ENCODE data around the gene CCP110. TPM values are rescaled to one million over a fixed set of nuclear protein-coding genes. Genes with fewer than 3 reads are reported as not detected.

Gene CCP110
- total and polyA plus RNA-seq, 2 experiments from 2014 or later: 4.3 to 9.2 TPM

- H3K4me1 ChIP-seq (ENCODE audit: insufficient read depth): no peaks in the 10 kb centered on the region
- H3K36me3 ChIP-seq (replicated peaks; ENCODE audit: insufficient read depth, low read depth): no peaks in the 10 kb centered on the region
- DNase-seq (ENCODE audit: low spot score): no peak
- no peak overlapping the region for H3K4me2 ChIP-seq
- H3K27me3 ChIP-seq: no peaks in the 10 kb centered on the region
- TF ChIP-seq CTCF (IDR thresholded peaks at IDR 0.05; ENCODE audit: poor library complexity) (no peak), EZH2phosphoT487 (IDR thresholded peaks at IDR 0.05; ENCODE audit: low read depth, severe bottlenecking, unreplicated experiment) (no peak), EZH2 (IDR thresholded peaks at IDR 0.05; ENCODE audit: borderline replicate concordance) (no peak)
- H3K79me2 ChIP-seq: no peaks in the 10 kb centered on the region
- H4K20me1 ChIP-seq (ENCODE audit: insufficient read depth, poor library complexity, severe bottlenecking): no peaks in the 10 kb centered on the region
- H3K4me3 ChIP-seq: no peak overlapping the region
- 83% methylated on average over 3 of the region's 3 CpGs for WGBS (ENCODE audit: low lambda C conversion rate, missing lambda C conversion rate)
- no peak overlapping the region for H2AFZ ChIP-seq
- no peaks in the 10 kb centered on the region for H3K9me2 ChIP-seq (replicated peaks; ENCODE audit: insufficient read depth)
- no peaks in the 10 kb centered on the region for H3K9me3 ChIP-seq (ENCODE audit: low read depth)
- H3K27ac ChIP-seq: no peak overlapping the region
These were observed 39.6 kb upstream of the CCP110 start for GRCh38 chr16:19484096-19484495.

- Histone ChIP-seq H4K20me1 (ENCODE audit: insufficient read depth, poor library complexity, severe bottlenecking) (no peaks in the 10 kb centered on the region), H2AFZ (no peak overlapping the region), H3K4me2 (no peak overlapping the region), H3K4me3 (no peak overlapping the region), H3K36me3 (replicated peaks; ENCODE audit: insufficient read depth, low read depth) (no peaks in the 10 kb centered on the region), H3K27ac (no peak overlapping the region), H3K9me3 (ENCODE audit: low read depth) (no peaks in the 10 kb centered on the region), H3K4me1 (ENCODE audit: insufficient read depth) (no peaks in the 10 kb centered on the region), H3K79me2 (no peaks in the 10 kb centered on the region), H3K27me3 (no peaks in the 10 kb centered on the region), H3K9me2 (replicated peaks; ENCODE audit: insufficient read depth) (no peaks in the 10 kb centered on the region)
- no peak for DNase-seq (ENCODE audit: low spot score)
- TF ChIP-seq EZH2phosphoT487 (IDR thresholded peaks at IDR 0.05; ENCODE audit: low read depth, severe bottlenecking, unreplicated experiment) (no peak), CTCF (IDR thresholded peaks at IDR 0.05; ENCODE audit: poor library complexity) (no peak), EZH2 (IDR thresholded peaks at IDR 0.05; ENCODE audit: borderline replicate concordance) (no peak)
- 90% methylated on average over 5 of the region's 5 CpGs for WGBS (ENCODE audit: low lambda C conversion rate, missing lambda C conversion rate)
These were observed 38.1 kb upstream of the CCP110 start for GRCh38 chr16:19485611-19486010.

- DNase-seq (ENCODE audit: low spot score): no peak
- Histone ChIP-seq H2AFZ (no peak overlapping the region), H3K36me3 (replicated peaks; ENCODE audit: insufficient read depth, low read depth) (no peaks in the 10 kb centered on the region), H3K27me3 (no peaks in the 10 kb centered on the region), H3K4me3 (no peak overlapping the region), H3K79me2 (no peaks in the 10 kb centered on the region), H3K4me1 (ENCODE audit: insufficient read depth) (no peaks in the 10 kb centered on the region), H3K9me3 (ENCODE audit: low read depth) (no peaks in the 10 kb centered on the region), H3K9me2 (replicated peaks; ENCODE audit: insufficient read depth) (no peaks in the 10 kb centered on the region), H4K20me1 (ENCODE audit: insufficient read depth, poor library complexity, severe bottlenecking) (no peaks in the 10 kb centered on the region), H3K4me2 (no peak overlapping the region), H3K27ac (no peak overlapping the region)
- WGBS (ENCODE audit: low lambda C conversion rate, missing lambda C conversion rate): 95% methylated on average over 4 of the region's 4 CpGs
- TF ChIP-seq EZH2 (IDR thresholded peaks at IDR 0.05; ENCODE audit: borderline replicate concordance) (no peak), CTCF (IDR thresholded peaks at IDR 0.05; ENCODE audit: poor library complexity) (no peak), EZH2phosphoT487 (IDR thresholded peaks at IDR 0.05; ENCODE audit: low read depth, severe bottlenecking, unreplicated experiment) (no peak)
These were observed 37.7 kb upstream of the CCP110 start for GRCh38 chr16:19486051-19486450.
